ENCODE data around the gene ZBTB12.

The ZBTB12 gene

DNA sequence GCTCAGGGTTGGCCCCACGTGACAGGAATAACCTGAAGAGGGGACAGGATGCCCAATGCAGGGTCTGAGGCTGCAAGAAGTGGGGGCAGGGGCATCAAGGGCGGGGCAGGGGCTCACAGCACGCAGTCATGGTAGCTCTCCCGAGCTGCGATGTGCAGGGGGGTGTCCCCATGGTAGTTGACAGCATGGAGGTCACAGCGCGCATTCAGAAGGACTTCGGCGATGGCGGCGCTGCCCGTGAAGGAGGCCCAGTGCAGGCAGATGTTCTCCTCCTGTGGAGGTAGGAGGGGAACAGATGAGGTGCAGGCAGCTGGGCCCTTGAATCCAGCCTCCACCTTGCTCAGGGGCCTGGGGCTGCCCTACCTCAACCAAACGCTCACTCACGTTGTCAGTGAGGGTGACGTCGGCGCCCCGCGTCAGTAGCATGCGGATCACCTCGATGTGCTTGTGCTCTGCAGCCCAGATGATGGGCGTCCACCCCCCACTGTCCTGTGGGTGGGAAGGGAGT, 17.3 kb downstream of the ZBTB12 start:
- Histone ChIP-seq H3K9me3 (ENCODE audit: low read depth, low read length) (no peaks in the 10 kb centered on the region), H3K4me3 (no peak overlapping the region), H3K36me3 (ENCODE audit: insufficient read depth, low read length) (peaks cover 94% of the 10 kb centered on the region), H3K27ac (no peak overlapping the region), H3K9ac (ENCODE audit: insufficient read length) (no peak overlapping the region)
- no peak for DNase-seq (ENCODE audit: low read depth, low spot score)
- no peak for TF ChIP-seq EZH2 (IDR thresholded peaks at IDR 0.05)

DNA sequence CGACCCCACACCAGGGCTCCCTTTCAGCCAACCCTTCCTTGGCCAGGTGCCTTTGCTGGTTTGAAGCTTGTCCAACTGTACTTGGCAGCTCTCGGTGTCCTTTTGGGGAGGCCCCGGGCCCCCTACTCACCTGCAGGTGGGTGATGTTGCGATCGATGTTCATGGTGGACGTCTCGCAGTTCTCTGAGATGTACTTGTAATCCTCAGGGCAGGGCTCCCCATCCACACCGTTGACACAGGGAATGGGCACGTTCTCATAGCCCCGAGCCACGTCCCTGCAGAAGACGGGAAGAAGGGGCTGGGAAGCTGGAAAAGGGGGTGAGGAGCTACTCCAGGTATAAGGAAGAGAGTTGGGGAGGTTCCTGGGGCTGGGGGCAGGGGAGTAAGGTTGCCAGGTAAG, 18.2 kb downstream of the ZBTB12 start:
- Histone ChIP-seq H3K9ac (ENCODE audit: insufficient read length) (no peak overlapping the region), H3K36me3 (ENCODE audit: insufficient read depth, low read length) (peaks cover 85% of the 10 kb centered on the region), H3K4me3 (no peak overlapping the region), H3K9me3 (ENCODE audit: low read depth, low read length) (no peaks in the 10 kb centered on the region), H3K27ac (no peak overlapping the region)
- TF ChIP-seq FOXP2 (optimal IDR thresholded peaks at IDR 0.05; ENCODE audit: control extremely low read depth, extremely low read length, insufficient read depth) (no peak), POLR2AphosphoS5 (IDR thresholded peaks at IDR 0.05; ENCODE audit: borderline replicate concordance, low read depth, low read length) (no peak), EZH2 (IDR thresholded peaks at IDR 0.05) (no peak)
- no peak for DNase-seq (ENCODE audit: low read depth, low spot score)

DNA sequence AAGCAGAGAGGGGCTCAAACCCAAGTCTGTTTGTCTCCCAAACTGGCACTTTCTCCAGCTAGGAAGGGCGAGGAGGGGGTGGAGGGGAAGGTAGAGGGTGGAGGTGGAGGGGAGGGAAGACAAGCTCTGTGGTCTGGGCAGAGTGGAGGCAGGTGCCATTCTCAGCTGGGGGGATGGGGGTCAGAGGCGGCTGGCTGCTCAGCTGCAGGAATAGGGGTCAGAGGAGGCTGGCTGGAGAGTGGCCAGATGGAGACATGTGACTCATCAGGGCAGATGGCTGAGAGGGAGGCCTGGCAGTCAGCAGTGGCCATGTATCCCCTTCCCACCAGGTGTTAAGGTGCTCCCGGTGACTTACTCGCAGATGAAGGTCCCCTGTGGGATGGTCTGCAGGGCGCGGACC, 19.5 kb downstream of the ZBTB12 start:
- no peak for TF ChIP-seq FOXP2 (optimal IDR thresholded peaks at IDR 0.05; ENCODE audit: control extremely low read depth, extremely low read length, insufficient read depth)
- no peak for TF ChIP-seq EZH2 (IDR thresholded peaks at IDR 0.05)
- TF ChIP-seq POLR2AphosphoS5 (IDR thresholded peaks at IDR 0.05; ENCODE audit: borderline replicate concordance, low read depth, low read length): no peak
- H3K9ac ChIP-seq (ENCODE audit: insufficient read length): no peak overlapping the region
- no peaks in the 10 kb centered on the region for H3K9me3 ChIP-seq (ENCODE audit: low read depth, low read length)
- no peak for DNase-seq (ENCODE audit: low read depth, low spot score)
- H3K36me3 ChIP-seq (ENCODE audit: insufficient read depth, low read length): peaks cover 72% of the 10 kb centered on the region
- H3K27ac ChIP-seq: no peak overlapping the region
- H3K4me3 ChIP-seq: no peak overlapping the region

DNA sequence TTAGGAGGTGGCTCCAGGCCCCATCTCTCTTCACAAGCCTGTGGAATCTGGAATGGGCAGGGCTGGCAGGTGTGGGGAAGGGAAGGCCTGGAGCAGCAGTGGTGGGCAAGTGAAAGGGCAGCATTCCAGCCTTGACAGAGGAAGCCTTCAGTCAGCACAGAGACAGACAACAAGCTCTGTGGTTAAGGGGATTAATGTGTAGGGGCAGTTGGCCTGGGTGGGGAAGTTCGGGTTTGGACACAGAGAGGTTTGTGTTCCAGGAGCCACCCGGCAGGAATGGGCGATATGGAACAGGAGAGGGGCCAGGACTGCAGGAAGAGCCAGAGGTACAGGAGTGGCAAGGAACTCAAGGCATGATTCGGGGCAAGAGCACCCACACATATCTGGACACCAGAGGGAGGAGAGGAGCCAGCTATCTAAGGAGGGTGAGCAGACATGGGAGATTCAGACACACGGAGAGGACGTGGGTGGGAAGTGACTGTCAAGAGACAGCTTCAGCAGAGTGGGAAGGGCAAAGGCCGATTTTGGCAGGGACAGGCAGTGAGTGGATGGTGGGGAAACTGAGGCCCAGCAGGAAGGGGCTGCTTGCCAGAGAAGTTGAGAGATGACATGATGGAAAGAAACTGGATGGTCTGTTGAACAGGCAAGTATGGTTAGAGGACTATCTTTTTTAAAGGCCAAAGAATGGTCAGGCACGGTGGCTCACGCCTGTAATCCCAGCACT, 20.6 kb downstream of the ZBTB12 start:
- H3K36me3 ChIP-seq (ENCODE audit: insufficient read depth, low read length): peaks cover 61% of the 10 kb centered on the region; the same call in 1 of the 2 replicates
- H3K4me3 ChIP-seq: no peak overlapping the region
- no peak overlapping the region for H3K9ac ChIP-seq (ENCODE audit: insufficient read length)
- no peak for DNase-seq (ENCODE audit: low read depth, low spot score)
- TF ChIP-seq EZH2 (IDR thresholded peaks at IDR 0.05): no peak
- TF ChIP-seq FOXP2 (optimal IDR thresholded peaks at IDR 0.05; ENCODE audit: control extremely low read depth, extremely low read length, insufficient read depth): no peak
- no peak for TF ChIP-seq POLR2AphosphoS5 (IDR thresholded peaks at IDR 0.05; ENCODE audit: borderline replicate concordance, low read depth, low read length)
- H3K27ac ChIP-seq: no peak overlapping the region
- H3K9me3 ChIP-seq (ENCODE audit: low read depth, low read length): no peaks in the 10 kb centered on the region

DNA sequence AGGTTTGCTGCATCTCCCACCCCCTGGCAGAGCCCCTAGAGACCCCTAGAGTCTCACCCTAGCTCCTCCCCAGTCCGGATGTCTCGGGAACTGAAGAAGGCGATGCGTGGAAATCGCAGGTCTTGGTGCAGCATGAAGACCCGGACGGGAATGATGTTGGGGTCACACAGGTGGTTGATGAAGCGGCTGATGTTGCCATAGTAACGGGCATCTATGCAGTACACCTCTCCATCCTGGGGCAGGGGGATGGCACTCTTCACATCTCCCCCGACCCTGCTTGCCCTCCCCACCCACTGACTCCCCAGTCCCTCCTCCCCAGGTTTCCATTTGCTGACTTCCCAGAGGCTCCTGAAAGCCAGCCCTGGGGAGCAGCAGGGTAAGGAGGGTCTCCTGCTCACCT, 21.3 kb downstream of the ZBTB12 start:
- Histone ChIP-seq H3K4me3 (no peak overlapping the region), H3K36me3 (ENCODE audit: insufficient read depth, low read length) (peaks cover 54% of the 10 kb centered on the region; the same call in 1 of the 2 replicates), H3K9me3 (ENCODE audit: low read depth, low read length) (no peaks in the 10 kb centered on the region), H3K27ac (no peak overlapping the region), H3K9ac (ENCODE audit: insufficient read length) (no peak overlapping the region)
- TF ChIP-seq EZH2 (IDR thresholded peaks at IDR 0.05): no peak
- no peak for TF ChIP-seq POLR2AphosphoS5 (IDR thresholded peaks at IDR 0.05; ENCODE audit: borderline replicate concordance, low read depth, low read length)
- no peak for TF ChIP-seq FOXP2 (optimal IDR thresholded peaks at IDR 0.05; ENCODE audit: control extremely low read depth, extremely low read length, insufficient read depth)
- no peak for DNase-seq (ENCODE audit: low read depth, low spot score)

DNA sequence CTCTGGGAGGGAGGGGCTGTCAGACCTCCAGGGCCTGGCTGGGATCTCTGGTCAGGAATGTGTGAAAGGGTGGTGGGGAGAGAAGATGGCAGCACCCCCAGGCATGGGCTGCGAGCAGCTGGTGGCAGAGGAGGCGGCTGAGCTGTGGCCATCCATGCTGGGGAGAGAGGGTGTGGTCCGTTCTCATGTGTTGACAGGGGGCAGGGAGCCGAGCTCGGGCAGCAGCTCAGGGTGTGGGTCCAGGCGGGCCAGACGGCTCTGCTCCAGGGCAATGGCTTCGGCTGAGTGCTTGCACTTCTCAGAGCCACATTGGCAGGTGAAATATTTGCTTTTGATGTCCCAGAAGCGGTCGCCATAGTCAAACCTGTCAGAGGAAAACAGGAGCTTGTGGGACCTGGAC, 22.0 kb downstream of the ZBTB12 start:
- Histone ChIP-seq H3K9me3 (ENCODE audit: low read depth, low read length) (no peaks in the 10 kb centered on the region), H3K27ac (no peak overlapping the region), H3K4me3 (no peak overlapping the region), H3K9ac (ENCODE audit: insufficient read length) (no peak overlapping the region), H3K36me3 (ENCODE audit: insufficient read depth, low read length) (peaks cover 49% of the 10 kb centered on the region; the same call in 1 of the 2 replicates)
- DNase-seq (ENCODE audit: low read depth, low spot score): no peak
- TF ChIP-seq POLR2AphosphoS5 (IDR thresholded peaks at IDR 0.05; ENCODE audit: borderline replicate concordance, low read depth, low read length): no peak
- TF ChIP-seq FOXP2 (optimal IDR thresholded peaks at IDR 0.05; ENCODE audit: control extremely low read depth, extremely low read length, insufficient read depth): no peak
- TF ChIP-seq EZH2 (IDR thresholded peaks at IDR 0.05): no peak

DNA sequence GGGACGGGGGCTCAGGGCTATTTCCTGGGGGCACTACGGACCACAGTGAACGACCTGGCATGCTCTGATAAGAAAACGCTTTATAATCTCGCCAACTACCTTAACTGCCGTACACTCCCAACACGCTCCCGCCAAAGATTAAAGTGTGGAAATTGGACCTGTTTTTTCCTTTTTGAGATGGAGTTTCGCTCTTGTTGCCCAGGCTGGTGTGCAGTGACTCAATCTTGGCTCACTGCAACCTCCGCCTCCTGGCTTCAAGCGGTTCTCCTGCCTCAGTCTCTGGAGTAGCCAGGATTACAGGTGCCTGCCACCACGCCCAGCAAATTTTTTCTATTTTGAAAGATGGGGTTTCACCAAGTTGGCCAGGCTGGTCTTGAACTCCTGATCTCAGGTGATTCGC, 22.7 kb downstream of the ZBTB12 start:
- H3K4me3 ChIP-seq: no peak overlapping the region
- H3K9ac ChIP-seq (ENCODE audit: insufficient read length): no peak overlapping the region
- no peak for TF ChIP-seq POLR2AphosphoS5 (IDR thresholded peaks at IDR 0.05; ENCODE audit: borderline replicate concordance, low read depth, low read length)
- H3K36me3 ChIP-seq (ENCODE audit: insufficient read depth, low read length): peaks cover 42% of the 10 kb centered on the region; the same call in 1 of the 2 replicates
- H3K9me3 ChIP-seq (ENCODE audit: low read depth, low read length): no peaks in the 10 kb centered on the region
- no peak for DNase-seq (ENCODE audit: low read depth, low spot score)
- H3K27ac ChIP-seq: no peak overlapping the region

DNA sequence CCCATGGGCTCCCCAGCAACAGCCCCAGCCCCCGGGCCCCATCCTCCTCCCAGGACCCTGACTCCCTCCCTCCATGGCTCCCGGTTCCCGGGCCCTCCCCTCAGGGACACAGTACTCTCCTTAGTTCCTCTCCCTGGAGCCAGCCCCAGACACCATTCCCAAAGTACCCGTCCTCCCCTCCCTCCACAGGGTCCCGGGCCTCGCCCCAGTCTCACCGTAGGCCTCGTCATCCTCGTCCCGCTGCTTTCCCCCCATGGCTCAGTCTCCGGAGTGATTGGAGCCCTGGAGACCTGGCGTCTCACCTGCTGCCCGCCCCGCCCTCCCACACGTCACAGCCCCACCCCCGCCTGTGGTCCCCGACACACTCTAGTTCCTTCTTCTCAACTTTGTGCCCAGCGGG, 23.2 kb downstream of the ZBTB12 start, which contains the start of gene SLC44A4:
SLC44A4 (minus strand) TSS at position 272 of the 400 bp plus-strand sequence; CDS start at position 255, 17 bp downstream.
- no peak for TF ChIP-seq POLR2AphosphoS5 (IDR thresholded peaks at IDR 0.05; ENCODE audit: borderline replicate concordance, low read depth, low read length)
- TF ChIP-seq EZH2 (IDR thresholded peaks at IDR 0.05): no peak
- TF ChIP-seq FOXP2 (optimal IDR thresholded peaks at IDR 0.05; ENCODE audit: control extremely low read depth, extremely low read length, insufficient read depth): no peak
- peaks cover 38% of the 10 kb centered on the region; the same call in 1 of the 2 replicates for H3K36me3 ChIP-seq (ENCODE audit: insufficient read depth, low read length)
- no peak for DNase-seq (ENCODE audit: low read depth, low spot score)
- no peak within 1 kb of the TSS for H3K4me3 ChIP-seq
- no peak within 1 kb of the TSS for H3K9ac ChIP-seq (ENCODE audit: insufficient read length)
- H3K9me3 ChIP-seq (ENCODE audit: low read depth, low read length): no peaks in the 10 kb centered on the region
- no peak within 1 kb of the TSS for H3K27ac ChIP-seq

DNA sequence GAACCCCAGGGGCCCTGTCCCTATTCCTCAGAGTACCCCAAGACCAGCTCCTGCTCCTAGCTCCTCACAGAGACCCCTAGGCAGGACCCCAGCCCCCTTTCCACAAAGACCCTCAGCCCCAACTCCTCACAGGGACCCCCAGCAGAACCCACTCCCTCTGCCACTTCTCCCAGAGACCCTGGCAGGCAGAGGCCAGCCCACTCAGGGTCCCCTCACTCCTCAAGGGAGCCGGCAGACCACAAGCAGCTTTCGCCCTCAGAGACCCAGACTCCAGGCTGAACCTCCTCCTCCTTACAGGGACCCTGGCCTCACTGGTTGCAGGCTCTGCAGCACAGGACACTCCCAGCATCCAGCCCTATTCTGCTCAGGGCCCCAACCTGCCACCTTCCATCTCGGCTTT, 23.7 kb downstream of the ZBTB12 start:
- no peaks in the 10 kb centered on the region for H3K9me3 ChIP-seq (ENCODE audit: low read depth, low read length)
- DNase-seq (ENCODE audit: low read depth, low spot score): no peak
- no peak for TF ChIP-seq POLR2AphosphoS5 (IDR thresholded peaks at IDR 0.05; ENCODE audit: borderline replicate concordance, low read depth, low read length)
- no peak for TF ChIP-seq FOXP2 (optimal IDR thresholded peaks at IDR 0.05; ENCODE audit: control extremely low read depth, extremely low read length, insufficient read depth)
- TF ChIP-seq EZH2 (IDR thresholded peaks at IDR 0.05): no peak
- no peak overlapping the region for H3K9ac ChIP-seq (ENCODE audit: insufficient read length)
- H3K27ac ChIP-seq: no peak overlapping the region
- H3K36me3 ChIP-seq (ENCODE audit: insufficient read depth, low read length): peaks cover 33% of the 10 kb centered on the region; the same call in 1 of the 2 replicates
- H3K4me3 ChIP-seq: no peak overlapping the region

All from SK-N-MC (cell line).